Stimulated activated naive CD4-positive, alpha-beta T cell treated with Interleukin-2 at 50 U/mL for 16 hours (primary cell): ENCODE results near the gene FAM89B.

Experiments
- DNase-seq: peaks from one replicate; lab custom pipeline; 2025; lab: John Stamatoyannopoulos, UW

Gene FAM89B

DNA sequence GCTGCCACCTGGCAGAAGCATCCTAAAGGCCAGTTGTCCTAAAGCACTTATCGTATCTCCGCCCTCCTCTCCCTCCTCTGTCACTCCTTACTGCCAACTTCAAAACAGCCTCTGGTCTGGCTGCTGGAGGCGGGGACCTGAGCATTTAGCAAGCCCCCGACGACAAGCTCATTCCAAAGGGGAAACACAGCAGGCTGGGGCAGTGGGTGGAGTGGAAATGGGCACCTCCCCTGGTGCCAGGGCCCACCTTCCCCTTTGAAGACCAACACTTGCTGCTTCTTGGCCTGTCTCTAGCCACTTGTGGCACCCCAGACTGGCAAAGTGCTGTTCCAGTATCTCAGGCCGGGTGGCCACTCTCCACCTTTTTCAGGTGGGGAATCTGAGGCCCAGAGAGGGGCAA, 38.1 kb downstream of the FAM89B start:
- DNase-seq: no peak

DNA sequence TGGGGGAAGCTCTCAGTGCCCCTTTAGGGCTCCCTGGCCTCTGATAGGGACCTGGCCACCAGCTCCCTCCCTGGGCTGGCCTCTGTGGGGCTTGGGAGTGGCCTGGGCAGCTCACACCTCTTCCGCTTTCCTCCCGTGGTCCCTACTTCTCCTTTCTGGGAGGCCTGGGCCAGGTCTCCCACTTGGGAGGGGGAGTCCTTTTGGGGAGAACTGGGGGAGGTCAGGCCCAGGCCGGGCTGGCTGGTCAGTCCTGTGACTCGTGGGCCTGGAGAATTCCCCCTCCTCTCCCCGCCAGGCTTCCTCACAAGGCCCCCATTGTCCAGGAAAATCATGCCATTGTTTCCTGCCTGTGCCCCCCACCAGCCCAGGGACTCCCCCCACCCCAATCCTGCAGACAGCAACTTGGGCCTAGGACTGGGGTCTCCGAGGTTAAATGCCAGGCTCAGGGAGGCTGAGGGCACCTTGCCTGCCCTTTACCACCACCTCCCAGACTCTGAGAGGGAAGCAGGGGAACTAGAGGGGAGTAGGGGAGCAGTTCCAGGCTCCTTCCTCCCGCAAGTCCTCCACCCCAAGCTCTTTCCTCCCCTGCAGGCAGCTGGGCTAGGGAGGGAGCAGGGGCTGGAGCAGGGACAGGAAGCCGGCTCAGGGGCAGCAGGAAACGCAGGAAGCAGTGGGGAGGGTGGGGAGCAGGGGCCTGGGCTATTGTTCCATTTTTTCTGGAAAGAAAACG, 38.9 kb downstream of the FAM89B start:
- no peak for DNase-seq

DNA sequence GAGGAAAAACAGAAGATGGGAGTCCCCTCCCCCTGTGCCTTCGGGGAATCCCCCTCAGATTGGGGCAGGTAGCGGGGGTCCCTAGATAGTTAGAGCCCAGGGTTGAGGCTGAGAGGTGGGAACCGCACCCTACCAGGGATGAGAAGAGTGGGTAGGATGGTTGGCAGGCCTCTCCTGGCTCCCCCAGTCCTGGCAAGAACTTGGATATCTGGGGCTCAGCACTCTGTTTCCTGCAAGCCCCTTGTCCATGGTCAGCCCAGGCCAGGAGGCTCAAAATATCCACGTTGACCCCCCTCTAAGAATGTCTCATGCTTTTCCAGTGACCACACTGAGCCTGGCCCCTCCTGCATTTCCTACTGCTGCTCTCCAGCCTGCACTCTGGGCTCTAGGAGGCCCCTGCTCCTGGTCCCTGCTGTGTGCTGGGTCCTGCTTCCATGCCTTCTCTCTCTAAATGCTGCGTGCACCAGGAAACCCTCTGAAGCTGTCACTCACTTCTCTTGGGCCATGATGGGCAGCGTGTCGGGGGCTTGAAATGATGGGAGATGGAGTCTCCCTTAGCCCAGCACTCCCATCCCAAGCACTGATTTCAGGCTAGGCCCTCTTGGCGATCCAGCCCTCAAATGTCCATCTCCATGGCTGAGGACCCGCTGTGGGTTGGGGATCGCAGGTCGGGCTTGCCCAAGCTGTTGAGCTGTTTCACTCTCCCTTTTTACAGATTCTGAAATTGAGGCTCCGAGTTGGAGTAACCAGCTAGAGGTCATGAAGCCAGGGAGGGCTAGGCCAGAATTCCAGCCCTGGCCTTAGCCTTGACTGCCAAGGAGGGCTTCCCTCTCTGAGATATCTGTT, 39.6 kb downstream of the FAM89B start:
- DNase-seq: no peak

DNA sequence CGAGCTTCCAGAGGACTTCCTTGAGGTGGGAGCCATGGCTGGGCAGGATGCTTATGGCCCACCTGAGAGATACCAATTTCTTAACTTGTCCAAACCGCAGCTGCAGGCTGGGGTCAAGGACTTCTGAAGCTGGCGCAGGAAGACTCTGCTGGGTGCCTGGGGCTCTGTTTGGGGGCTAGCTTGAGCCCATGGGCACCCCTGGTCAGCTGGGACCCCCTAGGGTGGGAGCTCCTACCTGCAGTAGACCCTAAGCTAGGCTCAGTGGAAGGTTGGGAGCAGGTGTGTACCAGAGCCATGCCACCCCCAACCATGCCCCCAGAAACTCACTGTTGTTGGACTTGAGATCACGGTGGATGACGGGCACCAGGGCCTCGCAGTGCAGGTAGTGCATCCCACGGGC, 40.4 kb downstream of the FAM89B start:
- no peak for DNase-seq

DNA sequence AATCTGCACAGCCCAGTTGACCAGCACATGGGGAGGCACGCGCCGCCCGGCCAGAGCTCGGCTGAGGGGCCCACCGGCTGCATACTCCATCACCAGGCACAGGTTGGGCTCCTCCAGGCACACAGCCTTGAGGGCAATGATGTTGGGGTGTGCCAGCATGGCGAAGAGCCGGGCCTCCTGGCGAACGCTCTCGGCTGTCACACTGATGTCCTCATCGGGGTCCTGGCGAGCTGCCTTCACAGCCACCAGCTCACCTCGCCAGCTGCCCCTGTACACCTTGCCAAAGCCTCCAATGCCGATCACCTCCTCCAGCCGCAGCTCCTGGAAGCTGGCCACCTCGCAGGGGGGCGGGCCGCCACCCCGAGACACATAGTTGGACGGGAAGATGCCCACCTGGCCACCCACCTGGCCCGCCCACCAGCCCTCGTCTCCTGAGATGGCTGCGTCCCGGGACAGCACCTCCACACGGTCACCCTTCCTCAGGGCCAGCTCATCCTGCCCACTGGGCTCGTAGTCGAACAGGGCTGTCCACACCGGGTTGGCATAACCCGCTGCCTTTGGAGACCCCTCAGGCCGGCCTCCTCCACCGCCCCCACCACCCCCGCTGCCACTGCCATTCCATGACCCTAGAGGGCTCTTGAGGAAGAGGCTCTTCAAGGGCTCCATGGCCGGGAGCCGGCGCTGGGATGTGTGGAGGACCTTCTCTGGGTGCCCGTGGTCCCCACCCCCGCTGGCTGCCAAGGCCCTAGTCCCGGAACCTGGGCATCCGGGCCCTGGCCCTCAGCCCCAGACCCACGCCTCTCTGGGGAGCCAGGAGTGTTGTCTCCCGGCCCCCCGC, 41.0 kb downstream of the FAM89B start:
- DNase-seq: no peak

DNA sequence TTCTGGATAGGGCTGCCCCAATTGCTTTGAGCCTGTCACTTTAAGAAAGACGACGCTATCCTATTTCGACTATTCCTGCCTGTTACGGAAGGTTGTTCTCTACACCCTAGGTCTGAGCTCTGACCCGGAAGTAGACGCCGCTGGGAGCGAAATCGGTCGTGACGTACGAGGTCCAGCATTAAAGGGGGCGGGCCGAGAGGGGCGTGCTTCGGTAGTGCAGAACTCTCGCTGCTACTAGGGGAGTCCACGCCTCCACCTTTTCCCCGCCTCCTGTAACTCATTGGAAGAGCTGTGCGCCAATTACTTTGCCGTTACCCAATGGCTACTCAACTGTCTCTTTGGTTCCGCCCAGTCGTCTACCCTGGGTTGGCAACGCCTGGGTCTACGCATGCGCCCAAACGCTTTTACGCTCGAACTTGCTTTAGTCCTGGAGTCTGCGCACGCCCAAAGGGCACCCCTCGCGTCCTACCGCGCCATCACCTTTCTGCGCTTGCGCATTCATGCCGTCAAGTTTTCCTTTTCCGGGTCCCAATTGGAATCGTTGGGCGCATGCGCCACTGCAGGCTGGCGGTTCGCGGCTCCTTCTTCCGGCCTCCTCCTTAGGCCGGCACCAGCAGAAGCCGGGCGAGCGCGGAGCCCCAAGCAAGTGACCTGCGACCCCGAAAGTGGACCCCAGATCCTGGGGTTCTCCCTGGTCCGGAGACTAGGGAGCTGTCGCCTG, 43.1 kb downstream of the FAM89B start, which contains the start of gene PCNX3:
TSS of gene PCNX3 (plus strand) at position 548 of the 721 bp plus-strand sequence. CDS start 536 bp downstream, outside the sequence.
- peak; percentile 100 for DNase-seq

DNA sequence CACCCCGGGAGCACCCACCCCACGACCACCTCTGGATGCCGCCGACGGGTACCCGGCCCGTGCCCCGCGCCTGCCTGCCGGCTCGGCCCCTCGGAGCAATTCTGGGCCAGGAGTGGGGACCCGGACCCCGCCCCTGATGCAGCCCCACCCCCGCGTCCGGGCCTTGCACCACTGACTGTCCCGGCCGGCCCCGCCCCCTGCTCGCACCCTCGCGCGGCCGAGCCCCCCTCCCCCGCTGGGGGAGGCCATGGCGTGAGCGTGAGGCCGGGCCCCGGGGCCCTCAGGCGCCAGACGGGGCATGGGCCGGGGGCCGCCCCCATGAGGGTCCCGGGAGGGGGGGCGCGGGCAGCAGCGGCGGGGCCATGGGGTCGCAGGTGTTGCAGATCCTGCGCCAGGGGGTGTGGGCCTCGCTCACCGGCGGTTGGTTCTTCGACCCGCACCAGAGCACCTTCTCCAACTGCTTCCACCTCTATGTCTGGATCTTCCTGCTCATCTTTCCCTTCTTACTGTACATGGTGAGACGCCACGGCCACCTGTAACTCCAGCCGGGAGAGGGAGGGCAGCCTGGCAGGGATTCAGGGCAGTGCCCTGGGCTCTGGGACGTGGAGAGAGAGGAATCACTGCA, 43.7 kb downstream of the FAM89B start:
- peak; percentile 45 for DNase-seq

DNA sequence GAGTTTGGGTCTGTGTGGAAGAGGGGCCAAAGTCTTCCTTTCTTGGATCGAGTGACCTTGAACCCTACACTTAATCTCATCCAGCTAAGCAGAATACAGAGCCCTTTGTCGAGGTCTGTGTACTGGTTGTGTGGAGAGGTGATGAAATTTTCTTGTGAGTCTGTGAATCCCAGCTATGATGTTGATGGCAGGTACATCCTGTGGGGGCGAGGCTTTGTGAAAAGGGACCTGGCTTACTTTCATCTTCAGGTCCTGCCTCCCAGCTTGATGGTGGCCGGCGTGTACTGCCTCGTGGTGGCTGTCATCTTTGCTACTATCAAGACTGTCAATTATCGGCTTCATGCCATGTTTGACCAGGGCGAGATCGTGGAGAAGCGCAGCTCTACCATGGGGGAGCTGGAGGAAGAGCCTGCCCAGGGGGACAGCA, 44.2 kb downstream of the FAM89B start:
- no peak for DNase-seq

DNA sequence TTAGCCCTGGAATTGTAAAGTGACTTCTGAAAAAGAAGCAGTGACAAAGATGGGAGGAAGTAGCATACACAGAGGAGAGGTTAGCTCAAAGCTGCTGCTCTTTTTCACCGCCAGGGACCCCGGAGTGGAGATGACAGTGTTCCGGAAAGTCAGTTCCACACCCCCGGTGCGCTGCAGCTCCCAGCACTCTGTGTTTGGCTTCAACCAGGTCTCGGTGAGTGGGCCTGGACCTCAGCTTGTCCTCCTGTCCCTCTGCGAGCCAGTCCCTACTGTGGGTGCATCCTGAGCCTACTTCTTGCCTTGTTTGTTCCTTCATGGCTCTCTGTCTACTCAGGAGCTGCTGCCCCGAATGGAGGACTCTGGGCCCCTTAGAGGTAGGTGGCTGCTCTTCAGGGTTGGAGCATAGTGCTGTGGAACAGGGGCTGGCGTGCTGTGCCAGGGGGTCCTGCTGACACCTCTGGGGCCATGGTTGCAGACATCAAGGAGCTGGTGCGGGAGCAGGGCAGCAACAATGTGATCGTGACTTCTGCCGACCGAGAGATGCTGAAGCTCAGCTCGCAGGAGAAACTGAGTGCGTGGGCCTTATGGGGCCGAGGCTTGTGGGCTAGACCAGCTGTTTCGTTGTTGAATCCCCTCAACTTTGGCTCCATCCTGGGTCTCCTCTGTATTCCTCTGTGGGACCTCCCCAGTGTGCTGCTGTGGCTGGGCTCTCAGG, 45.0 kb downstream of the FAM89B start:
- no peak for DNase-seq

DNA sequence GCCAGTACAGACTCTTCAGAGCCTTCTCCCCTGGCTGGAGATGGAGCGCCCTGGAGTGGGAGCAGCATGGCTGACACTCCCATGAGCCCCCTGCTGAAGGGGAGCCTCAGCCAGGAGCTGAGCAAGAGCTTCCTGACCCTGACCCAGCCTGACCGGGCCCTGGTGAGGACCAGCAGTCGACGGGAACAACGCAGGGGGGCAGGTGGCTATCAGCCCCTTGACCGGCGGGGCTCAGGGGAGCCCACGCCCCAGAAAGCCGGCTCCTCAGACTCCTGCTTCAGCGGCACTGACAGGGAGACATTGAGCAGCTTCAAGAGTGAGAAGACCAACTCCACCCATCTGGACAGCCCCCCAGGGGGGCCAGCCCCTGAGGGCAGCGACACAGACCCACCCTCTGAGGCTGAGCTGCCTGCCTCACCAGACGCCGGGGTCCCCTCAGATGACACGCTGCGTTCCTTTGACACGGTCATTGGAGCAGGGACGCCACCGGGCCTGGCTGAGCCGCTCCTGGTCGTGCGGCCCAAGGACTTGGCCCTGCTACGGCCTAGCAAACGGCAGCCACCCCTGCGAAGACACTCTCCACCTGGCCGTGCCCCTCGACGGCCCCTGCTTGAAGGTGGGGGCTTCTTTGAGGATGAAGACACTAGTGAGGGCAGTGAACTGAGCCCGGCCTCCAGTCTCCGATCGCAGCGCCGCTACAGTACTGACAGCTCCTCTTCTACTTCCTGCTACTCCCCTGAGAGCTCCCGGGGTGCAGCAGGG, 45.8 kb downstream of the FAM89B start:
- DNase-seq: no peak

DNA sequence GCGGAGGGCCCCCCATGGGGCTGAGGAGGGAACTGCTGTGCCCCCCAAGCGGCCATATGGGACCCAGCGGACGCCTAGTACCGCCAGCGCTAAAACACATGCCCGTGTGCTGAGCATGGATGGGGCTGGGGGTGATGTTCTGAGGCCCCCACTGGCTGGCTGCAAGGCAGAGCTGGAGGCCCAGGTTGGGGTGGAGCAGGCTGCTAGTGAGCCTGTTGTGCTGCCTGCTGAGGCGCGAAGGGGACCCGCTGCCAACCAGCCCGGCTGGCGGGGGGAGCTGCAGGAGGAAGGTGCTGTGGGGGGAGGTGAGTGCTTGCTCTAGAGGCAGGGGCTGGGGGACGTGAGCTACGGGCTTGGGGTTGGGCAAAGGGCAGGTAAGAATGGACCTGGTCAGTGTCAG, 46.4 kb downstream of the FAM89B start:
- DNase-seq: no peak

DNA sequence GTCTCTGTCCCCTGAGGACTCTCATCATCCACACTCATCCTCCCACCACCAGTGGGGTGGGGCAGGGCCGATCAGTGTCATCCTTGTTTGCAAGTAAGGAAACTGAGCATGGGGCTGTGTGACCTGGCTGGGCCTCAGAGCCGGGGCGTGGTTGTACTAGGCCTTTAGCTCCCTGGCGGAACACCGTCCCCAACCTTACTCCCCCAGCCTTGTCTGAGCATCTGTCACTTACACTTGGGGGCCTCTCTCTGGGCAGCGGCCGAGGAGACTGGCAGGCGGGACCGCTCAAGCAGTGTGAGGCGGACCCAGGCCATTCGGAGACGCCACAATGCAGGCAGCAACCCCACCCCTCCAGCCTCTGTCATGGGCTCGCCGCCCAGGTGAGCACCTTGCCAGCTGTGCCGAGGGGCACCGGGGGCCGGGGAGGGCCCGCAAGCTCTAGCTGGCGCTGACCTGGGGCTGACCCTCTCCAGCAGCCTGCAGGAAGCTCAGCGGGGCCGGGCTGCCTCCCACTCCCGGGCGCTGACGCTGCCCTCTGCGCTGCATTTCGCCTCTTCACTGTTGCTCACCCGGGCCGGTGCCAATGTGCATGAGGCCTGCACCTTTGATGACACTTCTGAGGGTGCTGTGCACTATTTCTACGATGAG, 47.1 kb downstream of the FAM89B start:
- no peak for DNase-seq

DNA sequence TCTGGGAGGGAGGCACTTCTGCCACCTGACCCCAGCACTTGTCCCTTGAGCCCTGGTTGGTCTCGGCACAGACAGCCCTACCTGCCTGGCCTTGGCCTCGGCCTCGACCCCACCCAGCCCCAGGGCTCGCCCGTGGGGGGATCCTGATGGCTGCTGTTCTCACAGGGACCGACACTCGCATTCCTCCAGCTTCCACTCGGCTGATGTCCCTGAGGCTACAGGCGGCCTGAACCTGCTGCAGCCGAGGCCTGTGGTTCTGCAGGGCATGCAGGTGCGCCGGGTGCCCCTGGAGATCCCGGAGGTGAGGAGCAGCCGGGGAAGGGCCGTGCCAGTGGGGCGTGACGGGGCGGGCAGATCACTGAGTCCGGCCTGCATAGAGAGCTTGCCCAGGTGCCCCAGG, 48.3 kb downstream of the FAM89B start:
- DNase-seq: no peak

DNA sequence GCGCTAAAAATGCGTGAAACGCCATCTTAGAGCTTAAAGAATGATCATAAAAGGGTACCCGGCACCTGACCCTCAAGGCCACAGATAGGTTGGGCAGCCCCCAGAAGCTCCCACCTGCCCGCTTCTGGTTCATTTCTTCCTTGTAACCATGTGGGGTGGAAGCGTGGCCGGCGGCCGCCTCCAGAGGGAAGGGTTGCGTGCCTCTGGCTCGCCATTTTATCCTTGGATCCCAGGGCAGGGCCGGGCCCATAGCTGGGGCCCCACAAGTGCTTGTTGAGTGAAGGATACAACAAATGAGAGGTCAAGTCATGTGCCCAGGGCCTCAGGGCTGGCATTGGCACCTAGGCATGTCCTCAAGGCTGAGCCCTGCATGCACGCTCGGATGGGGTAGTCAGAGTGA, 49.1 kb downstream of the FAM89B start:
- no peak for DNase-seq

DNA sequence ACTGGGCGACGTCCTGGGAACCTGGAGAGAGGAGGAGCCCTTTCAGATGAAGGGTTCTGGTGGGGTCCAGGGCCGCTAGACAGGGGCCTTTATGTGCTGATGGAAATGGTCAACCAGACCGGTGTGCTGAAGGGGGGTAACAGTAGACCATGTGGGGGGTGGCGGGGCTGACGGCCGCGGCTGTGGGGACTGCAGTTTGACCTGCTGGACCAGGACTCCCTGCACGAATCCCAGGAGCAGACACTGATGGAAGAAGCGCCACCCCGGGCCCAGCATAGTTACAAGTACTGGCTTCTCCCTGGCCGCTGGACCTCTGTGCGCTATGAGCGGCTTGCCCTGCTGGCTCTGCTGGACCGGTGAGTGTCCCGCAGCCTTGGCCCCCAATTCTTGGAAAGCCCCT, 49.7 kb downstream of the FAM89B start:
- DNase-seq: no peak

DNA sequence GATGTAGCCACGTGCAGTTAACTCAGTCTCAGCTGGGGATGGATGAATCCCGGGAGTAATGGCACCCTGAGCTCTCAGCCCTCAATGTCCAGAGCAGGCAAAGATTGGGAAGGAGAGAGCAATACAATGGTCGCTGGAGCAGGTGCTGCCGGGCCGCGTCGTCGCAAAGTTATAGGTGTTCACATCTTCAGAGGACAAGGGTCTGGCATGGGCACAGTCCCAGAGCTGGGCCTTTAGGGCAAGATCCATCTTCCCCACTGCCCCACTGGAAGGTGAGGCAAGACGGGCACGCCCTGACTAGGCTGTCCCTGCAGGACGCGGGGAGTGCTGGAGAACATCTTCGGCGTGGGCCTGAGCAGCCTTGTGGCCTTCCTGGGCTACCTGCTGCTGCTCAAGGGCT, 50.8 kb downstream of the FAM89B start:
- no peak for DNase-seq
